GM23338 (cell line): ENCODE data around the gene BANP.
"Not testable (repeated sequence)": the region's sequence is repeated elsewhere in the genome, so short reads cannot be mapped to it uniquely, and the experiment has no call there.

ENCODE experiments used
- CTCF ChIP-seq, 2 experiments: fragments of 200-600 bp in 1 of 2; sonication (generic) in 1 of 2; conservative IDR thresholded peaks; 2 replicates each; pipeline versions ENCODE4 v1.5.1 to v1.6.1; 2016 to 2017; ENCODE audit warnings: antibody characterized with exemption in 2 of 2, low read depth in 2 of 2, mild to moderate bottlenecking in 2 of 2, moderate library complexity in 1 of 2
- EZH2phosphoT487 ChIP-seq: fragments of 200-600 bp; sonication (generic); IDR thresholded peaks from one replicate; pipeline ENCODE4 v1.8.1; 2018; ENCODE audit warnings: antibody characterized with exemption; ENCODE audit not compliant: unreplicated experiment
- POLR2AphosphoS5 ChIP-seq: IDR thresholded peaks from 2 replicates; pipeline ENCODE4 v1.6.1; 2016; ENCODE audit warnings: antibody characterized with exemption, low read depth
- TF ChIP-seq, protein P1 (sequence below): IDR thresholded peaks from one replicate; pipeline ENCODE4 v1.6.1; 2018; ENCODE audit warnings: antibody characterized with exemption; ENCODE audit not compliant: unreplicated experiment

DNA sequence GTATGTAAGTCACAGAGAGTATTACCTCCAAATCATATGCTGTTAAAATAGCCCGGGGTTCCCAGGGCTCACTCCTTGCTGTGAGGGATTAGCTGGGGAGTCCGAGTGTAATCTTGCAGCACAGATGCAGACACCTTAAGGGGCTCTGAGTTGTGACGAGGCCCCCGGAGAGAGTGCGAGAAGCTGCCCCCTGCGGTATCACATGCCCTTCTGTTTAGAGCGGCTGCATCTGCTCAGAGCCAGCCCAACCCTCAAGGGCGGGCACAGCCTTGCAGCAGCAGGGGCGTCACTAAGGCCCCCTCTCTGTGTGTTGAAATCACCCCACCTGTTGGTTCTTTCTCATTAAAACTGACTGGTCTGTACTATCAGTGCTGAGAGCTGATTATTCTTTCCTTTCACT lies 37.4 kb downstream of the BANP start:
- not testable (repeated sequence) for TF ChIP-seq POLR2AphosphoS5; CTCF (conservative IDR thresholded peaks at IDR 0.05; ENCODE audit: low read depth in 2 of 2); EZH2phosphoT487
- TF ChIP-seq, protein P1, sequence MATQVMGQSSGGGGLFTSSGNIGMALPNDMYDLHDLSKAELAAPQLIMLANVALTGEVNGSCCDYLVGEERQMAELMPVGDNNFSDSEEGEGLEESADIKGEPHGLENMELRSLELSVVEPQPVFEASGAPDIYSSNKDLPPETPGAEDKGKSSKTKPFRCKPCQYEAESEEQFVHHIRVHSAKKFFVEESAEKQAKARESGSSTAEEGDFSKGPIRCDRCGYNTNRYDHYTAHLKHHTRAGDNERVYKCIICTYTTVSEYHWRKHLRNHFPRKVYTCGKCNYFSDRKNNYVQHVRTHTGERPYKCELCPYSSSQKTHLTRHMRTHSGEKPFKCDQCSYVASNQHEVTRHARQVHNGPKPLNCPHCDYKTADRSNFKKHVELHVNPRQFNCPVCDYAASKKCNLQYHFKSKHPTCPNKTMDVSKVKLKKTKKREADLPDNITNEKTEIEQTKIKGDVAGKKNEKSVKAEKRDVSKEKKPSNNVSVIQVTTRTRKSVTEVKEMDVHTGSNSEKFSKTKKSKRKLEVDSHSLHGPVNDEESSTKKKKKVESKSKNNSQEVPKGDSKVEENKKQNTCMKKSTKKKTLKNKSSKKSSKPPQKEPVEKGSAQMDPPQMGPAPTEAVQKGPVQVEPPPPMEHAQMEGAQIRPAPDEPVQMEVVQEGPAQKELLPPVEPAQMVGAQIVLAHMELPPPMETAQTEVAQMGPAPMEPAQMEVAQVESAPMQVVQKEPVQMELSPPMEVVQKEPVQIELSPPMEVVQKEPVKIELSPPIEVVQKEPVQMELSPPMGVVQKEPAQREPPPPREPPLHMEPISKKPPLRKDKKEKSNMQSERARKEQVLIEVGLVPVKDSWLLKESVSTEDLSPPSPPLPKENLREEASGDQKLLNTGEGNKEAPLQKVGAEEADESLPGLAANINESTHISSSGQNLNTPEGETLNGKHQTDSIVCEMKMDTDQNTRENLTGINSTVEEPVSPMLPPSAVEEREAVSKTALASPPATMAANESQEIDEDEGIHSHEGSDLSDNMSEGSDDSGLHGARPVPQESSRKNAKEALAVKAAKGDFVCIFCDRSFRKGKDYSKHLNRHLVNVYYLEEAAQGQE = not testable (repeated sequence)
